ENCODE data around the gene OVOL1. TPM values are rescaled to one million over a fixed set of nuclear protein-coding genes. Genes with fewer than 3 reads are reported as not detected.

OVOL1 gene
- total and polyA plus RNA-seq, 8 donors: 0.92 to 120 (median 7.8) TPM; not detected in 1

GRCh38 chr11:65771589-65772112 is 15.2 kb upstream of the OVOL1 start:
- Histone ChIP-seq H3K27me3 (no peaks in the 10 kb centered on the region), H3K27ac (no peak overlapping the region), H3K36me3 (peaks cover 0 to 4% (median 3%) of the 10 kb centered on the region in 4 donors), H3K9me3 (no peaks in the 10 kb centered on the region), H3K4me3 (no peak overlapping the region), H3K4me1 (peaks cover 15 to 62% (median 24%) of the 10 kb centered on the region in 4 donors)
- no peak for DNase-seq
- 25 to 54% (median 33%) methylated on average over 6 of the region's 6 CpGs for WGBS, 5 donors
- TF ChIP-seq POLR2A (IDR thresholded peaks at IDR 0.05): no peak
- TF ChIP-seq POLR2AphosphoS5 (IDR thresholded peaks at IDR 0.05): no peak
- TF ChIP-seq EP300 (IDR thresholded peaks at IDR 0.05): no peak
- no peak for TF ChIP-seq CTCF (IDR thresholded peaks at IDR 0.05)
- intact Hi-C loops (cut with DNase I; ENCODE audit: low total_unique reads): no loop called here

- 38 to 48% (median 45%) methylated on average over 8 of the region's 8 CpGs for WGBS, 5 donors
- peaks cover 18 to 26% (median 25%) of the 10 kb centered on the region in 4 donors for H3K36me3 ChIP-seq
- H3K9me3 ChIP-seq: no peaks in the 10 kb centered on the region
- DNase-seq: peak in 1 of 2 donors; percentile 15
- no peak overlapping the region for H3K4me3 ChIP-seq
- peaks cover 19 to 83% (median 42%) of the 10 kb centered on the region in 4 donors for H3K4me1 ChIP-seq
- no peaks in the 10 kb centered on the region for H3K27me3 ChIP-seq
- peak overlapping the region in 2 of 5 donors; percentile 72 to 84 for H3K27ac ChIP-seq
- intact Hi-C loops (cut with DNase I; ENCODE audit: low total_unique reads): no loop called here
- TF ChIP-seq POLR2A (IDR thresholded peaks at IDR 0.05) (no peak), EP300 (IDR thresholded peaks at IDR 0.05) (no peak), CTCF (IDR thresholded peaks at IDR 0.05) (no peak), POLR2AphosphoS5 (IDR thresholded peaks at IDR 0.05) (no peak)
Measured at GRCh38 chr11:65773784-65774411, 13.0 kb upstream of the OVOL1 start.

GRCh38 chr11:65774525-65775306 is 12.1 kb upstream of the OVOL1 start:
- WGBS, 5 donors: 78 to 81% (median 80%) methylated on average over 9 of the region's 9 CpGs
- peak in 1 of 2 donors; percentile 25 for DNase-seq
- Histone ChIP-seq H3K4me3 (no peak overlapping the region), H3K36me3 (peaks cover 21 to 31% (median 30%) of the 10 kb centered on the region in 4 donors), H3K9me3 (no peaks in the 10 kb centered on the region), H3K27ac (peak overlapping the region in 3 of 5 donors; percentile 9 to 84 (median 72)), H3K4me1 (peaks cover 23 to 87% (median 48%) of the 10 kb centered on the region in 4 donors), H3K27me3 (no peaks in the 10 kb centered on the region)
- TF ChIP-seq EP300 (IDR thresholded peaks at IDR 0.05): no peak
- no peak for TF ChIP-seq CTCF (IDR thresholded peaks at IDR 0.05)
- TF ChIP-seq POLR2A (IDR thresholded peaks at IDR 0.05): no peak
- TF ChIP-seq POLR2AphosphoS5 (IDR thresholded peaks at IDR 0.05): no peak
- intact Hi-C loops (cut with DNase I; ENCODE audit: low total_unique reads): loop anchor here (5.0 kb wide), 1 partner anchor 38 kb away; no protein-coding TSS in a partner anchor

GRCh38 chr11:65776196-65776595 is 10.7 kb upstream of the OVOL1 start:
- 73 to 90% (median 79%) methylated on average over 8 of the region's 8 CpGs for WGBS, 5 donors

More at GRCh38 chr11:65776196-65776595, 10.7 kb upstream of the OVOL1 start:
- peak in 1 of 2 donors; percentile 29 for DNase-seq
- no peaks in the 10 kb centered on the region for H3K27me3 ChIP-seq
- no peaks in the 10 kb centered on the region for H3K9me3 ChIP-seq
- intact Hi-C loops (cut with DNase I; ENCODE audit: low total_unique reads): loop anchor here (5.0 kb wide), 1 partner anchor 36 kb away; no protein-coding TSS in a partner anchor
- H3K4me1 ChIP-seq: peaks cover 28 to 77% (median 52%) of the 10 kb centered on the region in 4 donors
- H3K36me3 ChIP-seq: peaks cover 21 to 31% (median 30%) of the 10 kb centered on the region in 4 donors
- H3K27ac ChIP-seq: peak overlapping the region in 2 of 5 donors; percentile 72 to 84
- H3K4me3 ChIP-seq: no peak overlapping the region
- no peak for TF ChIP-seq POLR2A (IDR thresholded peaks at IDR 0.05)
- TF ChIP-seq CTCF (IDR thresholded peaks at IDR 0.05): no peak
- no peak for TF ChIP-seq POLR2AphosphoS5 (IDR thresholded peaks at IDR 0.05)
- TF ChIP-seq EP300 (IDR thresholded peaks at IDR 0.05): no peak
